Testis (tissue), 2 donors: ENCODE data around the gene ODAD3.

Experiments
- POLR2A ChIP-seq: fragments of 450-650 bp; IDR thresholded peaks from one replicate; pipeline ENCODE4 v1.6.1; 2017; ENCODE audit warnings: antibody characterized with exemption, mild to moderate bottlenecking, moderate library complexity
- TF ChIP-seq, protein P1 (sequence below), 3 experiments: fragments of 450-650 bp in 2 of 3; fragments of 200-600 bp in 1 of 3; sonication (generic) in 1 of 3; IDR thresholded peaks; one replicate each; pipeline ENCODE4 v1.5.1; 2016 to 2019; ENCODE audit warnings: antibody characterized with exemption in 3 of 3, mild to moderate bottlenecking in 2 of 3, moderate library complexity in 1 of 3

DNA sequence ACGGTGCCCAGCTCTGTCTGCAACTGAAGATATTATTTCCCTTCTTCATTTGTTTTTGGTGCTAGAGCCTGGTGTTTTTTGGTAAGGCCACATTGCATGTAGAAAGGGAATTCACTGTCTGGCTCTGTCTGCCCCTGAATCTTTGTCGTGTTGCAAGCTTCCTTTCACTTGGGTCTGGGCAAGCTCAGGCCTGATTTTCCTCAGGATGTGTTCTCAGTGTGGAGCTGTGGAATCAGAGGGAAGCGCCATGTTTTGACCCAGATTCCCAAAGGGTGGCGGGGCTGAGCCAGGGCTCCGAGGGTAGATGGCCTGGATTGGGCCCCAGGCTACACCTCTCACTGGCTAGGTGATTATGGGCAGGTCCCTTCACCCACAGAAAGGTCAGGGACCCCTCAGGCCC lies 9.1 kb upstream of the ODAD3 start:
- TF ChIP-seq POLR2A: no peak
- TF ChIP-seq, protein P1, sequence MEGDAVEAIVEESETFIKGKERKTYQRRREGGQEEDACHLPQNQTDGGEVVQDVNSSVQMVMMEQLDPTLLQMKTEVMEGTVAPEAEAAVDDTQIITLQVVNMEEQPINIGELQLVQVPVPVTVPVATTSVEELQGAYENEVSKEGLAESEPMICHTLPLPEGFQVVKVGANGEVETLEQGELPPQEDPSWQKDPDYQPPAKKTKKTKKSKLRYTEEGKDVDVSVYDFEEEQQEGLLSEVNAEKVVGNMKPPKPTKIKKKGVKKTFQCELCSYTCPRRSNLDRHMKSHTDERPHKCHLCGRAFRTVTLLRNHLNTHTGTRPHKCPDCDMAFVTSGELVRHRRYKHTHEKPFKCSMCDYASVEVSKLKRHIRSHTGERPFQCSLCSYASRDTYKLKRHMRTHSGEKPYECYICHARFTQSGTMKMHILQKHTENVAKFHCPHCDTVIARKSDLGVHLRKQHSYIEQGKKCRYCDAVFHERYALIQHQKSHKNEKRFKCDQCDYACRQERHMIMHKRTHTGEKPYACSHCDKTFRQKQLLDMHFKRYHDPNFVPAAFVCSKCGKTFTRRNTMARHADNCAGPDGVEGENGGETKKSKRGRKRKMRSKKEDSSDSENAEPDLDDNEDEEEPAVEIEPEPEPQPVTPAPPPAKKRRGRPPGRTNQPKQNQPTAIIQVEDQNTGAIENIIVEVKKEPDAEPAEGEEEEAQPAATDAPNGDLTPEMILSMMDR (IDR thresholded peaks at IDR 0.05): no peak
